ENCODE results near the gene AUNIP. TPM values are rescaled to one million over a fixed set of nuclear protein-coding genes. Genes with fewer than 3 reads are reported as not detected.

The AUNIP gene
- total RNA-seq, 1 experiment from 2014 or later = 11.0 TPM

GRCh38 chr1:25893116-25893515, 33.9 kb upstream of the AUNIP start:
- intact Hi-C loops (cut with micrococcal nuclease; ENCODE audit: unreplicated experiment) = loop anchor here (2.0 to 10.0 kb wide), 3 partner anchors 56 to 272 kb away; partner anchors contain the start of genes C1orf232 and ZNF593
- no peaks in the 10 kb centered on the region for H3K27me3 ChIP-seq (ENCODE audit: insufficient read depth, low read depth)
- H3K9me3 ChIP-seq (ENCODE audit: insufficient read depth, low read depth) = no peaks in the 10 kb centered on the region
- no peaks in the 10 kb centered on the region for H3K36me3 ChIP-seq (ENCODE audit: low read depth)
- no peak overlapping the region for H2AFZ ChIP-seq
- H3F3A ChIP-seq (ENCODE audit: insufficient read depth, low read depth) = peaks cover 56% of the 10 kb centered on the region
- TF ChIP-seq EZH2 (IDR thresholded peaks at IDR 0.05; ENCODE audit: low read depth) (no peak), CTCF (conservative IDR thresholded peaks at IDR 0.05) (no peak)
- peak overlapping the region; percentile 96 for H3K27ac ChIP-seq
- peaks cover 56% of the 10 kb centered on the region for H3K4me1 ChIP-seq (replicated peaks; ENCODE audit: insufficient read depth)
- H3K4me2 ChIP-seq = peak overlapping the region; percentile 76
- H3K79me2 ChIP-seq (ENCODE audit: low read depth) = no peaks in the 10 kb centered on the region
- no peaks in the 10 kb centered on the region for H3K9me2 ChIP-seq (ENCODE audit: insufficient read depth)
- no peak overlapping the region; the same call in 1 of the 2 replicates for H3K4me3 ChIP-seq
- H4K20me1 ChIP-seq (ENCODE audit: insufficient read depth) = no peaks in the 10 kb centered on the region
- DNase-seq = no peak
- ChIA-PET CTCF (interaction anchor here (0.6 to 0.7 kb wide), 2 partner anchors 235 to 1154 kb away, joined by 3 to 4 read pairs; no protein-coding TSS in a partner anchor), POLR2A (ENCODE audit: unreplicated experiment) (interaction anchor here (0.6 kb wide), 1 partner anchor 16 kb away, joined by 4 read pairs; no protein-coding TSS in a partner anchor)
- BruUV-seq (replicated peaks) = TSS peak; percentile 22

GRCh38 chr1:25891606-25892005, 32.3 kb upstream of the AUNIP start:
- H3K4me2 ChIP-seq = peak overlapping the region; percentile 76
- H3K27ac ChIP-seq = peak overlapping the region; percentile 96
- POLR2A ChIA-PET (ENCODE audit: unreplicated experiment) = interaction anchor here (0.6 to 0.7 kb wide), 2 partner anchors 38 to 139 kb away, joined by 3 to 21 read pairs; no protein-coding TSS in a partner anchor
- peaks cover 61% of the 10 kb centered on the region for H3K4me1 ChIP-seq (replicated peaks; ENCODE audit: insufficient read depth)
- H3F3A ChIP-seq (ENCODE audit: insufficient read depth, low read depth) = peaks cover 56% of the 10 kb centered on the region
- no peaks in the 10 kb centered on the region for H3K79me2 ChIP-seq (ENCODE audit: low read depth)
- H2AFZ ChIP-seq = no peak overlapping the region; the same call in 1 of the 2 replicates
- TF ChIP-seq CTCF (conservative IDR thresholded peaks at IDR 0.05) (no peak), EZH2 (IDR thresholded peaks at IDR 0.05; ENCODE audit: low read depth) (no peak)
- H3K36me3 ChIP-seq (ENCODE audit: low read depth) = no peaks in the 10 kb centered on the region
- H3K4me3 ChIP-seq = no peak overlapping the region
- intact Hi-C loops (cut with micrococcal nuclease; ENCODE audit: unreplicated experiment) = loop anchor here (1.0 to 10.0 kb wide), 4 partner anchors 12 to 273 kb away; partner anchors contain the start of genes C1orf232 and ZNF593
- no peaks in the 10 kb centered on the region for H3K9me3 ChIP-seq (ENCODE audit: insufficient read depth, low read depth)
- H4K20me1 ChIP-seq (ENCODE audit: insufficient read depth) = no peaks in the 10 kb centered on the region
- CTCF ChIA-PET = interaction anchor here (0.5 to 1.0 kb wide), 3 partner anchors 16 to 532 kb away, joined by 8 to 13 read pairs (median 13); partner anchors contain the start of genes PAFAH2 and PAQR7
- H3K27me3 ChIP-seq (ENCODE audit: insufficient read depth, low read depth) = no peaks in the 10 kb centered on the region
- no peaks in the 10 kb centered on the region for H3K9me2 ChIP-seq (ENCODE audit: insufficient read depth)
- BruUV-seq (replicated peaks) = TSS peak; percentile 22
- no peak for DNase-seq

GRCh38 chr1:25890239-25891034, 31.2 kb upstream of the AUNIP start:
- no peak overlapping the region for H2AFZ ChIP-seq
- peaks cover 61% of the 10 kb centered on the region for H3K4me1 ChIP-seq (replicated peaks; ENCODE audit: insufficient read depth)
- CTCF ChIA-PET = interaction anchor here (0.7 to 1.0 kb wide), 3 partner anchors 15 to 146 kb away, joined by 3 to 4 read pairs (median 3); partner anchors contain the start of gene MTFR1L
- intact Hi-C loops (cut with micrococcal nuclease; ENCODE audit: unreplicated experiment) = loop anchor here (1.0 to 10.0 kb wide), 3 partner anchors 15 to 274 kb away; partner anchors contain the start of genes C1orf232, PAQR7 and ZNF593
- no peaks in the 10 kb centered on the region for H3K36me3 ChIP-seq (ENCODE audit: low read depth)
- H3K4me3 ChIP-seq = peak overlapping the region; percentile 47
- no peaks in the 10 kb centered on the region for H3K79me2 ChIP-seq (ENCODE audit: low read depth)
- no peaks in the 10 kb centered on the region for H3K9me2 ChIP-seq (ENCODE audit: insufficient read depth)
- no peaks in the 10 kb centered on the region for H3K27me3 ChIP-seq (ENCODE audit: insufficient read depth, low read depth)
- BruUV-seq (replicated peaks) = TSS peak; percentile 54
- peaks cover 56% of the 10 kb centered on the region for H3F3A ChIP-seq (ENCODE audit: insufficient read depth, low read depth)
- DNase-seq = peak; percentile 91 to 97
- H3K27ac ChIP-seq = peak overlapping the region; percentile 96
- H3K4me2 ChIP-seq = peak overlapping the region; percentile 79
- POLR2A ChIA-PET (ENCODE audit: unreplicated experiment) = interaction anchor here (0.7 to 1.4 kb wide), 3 partner anchors 12 to 107 kb away, joined by 3 to 13 read pairs (median 12); partner anchors contain the start of genes PAFAH2 and PAQR7
- no peaks in the 10 kb centered on the region for H4K20me1 ChIP-seq (ENCODE audit: insufficient read depth)
- no peaks in the 10 kb centered on the region for H3K9me3 ChIP-seq (ENCODE audit: insufficient read depth, low read depth)
- TF ChIP-seq CTCF (conservative IDR thresholded peaks at IDR 0.05) (no peak), EZH2 (IDR thresholded peaks at IDR 0.05; ENCODE audit: low read depth) (no peak)

Measured in PC-9 (cell line).